OCI-LY7 (cell line): ENCODE results near the gene CSHL1.

Experiments used
- CTCF ChIP-seq: fragments of 200-600 bp; sonication (generic); conservative IDR thresholded peaks from 2 replicates; pipeline ENCODE4 v1.5.1; 2014; ENCODE audit warnings: mild to moderate bottlenecking, antibody characterized with exemption, low read length, moderate library complexity, mixed read lengths
- EZH2phosphoT487 ChIP-seq: fragments of 200-600 bp; sonication (generic); IDR thresholded peaks from 2 replicates; pipeline ENCODE4 v1.6.1; 2018; ENCODE audit warnings: low read depth, borderline replicate concordance, mild to moderate bottlenecking, mixed run types, antibody characterized with exemption, low read length, moderate library complexity, mixed read lengths

GRCh38 chr17:63960006-63960405, 48.9 kb upstream of the CSHL1 start:
- TF ChIP-seq CTCF (no peak), EZH2phosphoT487 (no peak)
